HL-60/S4 (cell line): Measurements from ENCODE around the gene STARD5.

ENCODE experiments used
- in situ Hi-C: fragments of 300-500 bp; cut with MboI; formaldehyde crosslinking; loops from 2 replicates; pipeline ENCODE4 v1.14.3; 2022; ENCODE audit warnings: low sequenced_read_pairs

STARD5 gene

DNA sequence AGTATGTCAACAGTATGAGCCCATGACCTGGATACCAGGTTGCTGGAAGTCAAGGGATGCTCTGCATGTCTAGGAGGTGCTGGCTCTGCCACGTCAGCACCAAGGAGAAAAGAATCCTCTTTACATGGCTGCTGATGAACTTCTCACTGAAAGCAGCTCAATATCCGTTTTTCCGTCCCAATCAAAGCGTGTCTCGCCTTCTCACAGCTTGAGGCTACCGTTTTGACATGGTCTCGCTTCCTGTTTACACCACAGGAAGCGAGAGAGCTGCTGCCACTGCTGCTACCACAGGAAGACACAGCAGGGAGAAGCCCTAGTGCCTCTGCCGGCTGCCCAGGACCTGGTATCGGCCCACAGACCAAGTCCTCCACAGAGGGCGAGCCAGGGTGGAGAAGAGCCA is 27.3 kb downstream of the STARD5 start:
- in situ Hi-C loops = no loop called here

DNA sequence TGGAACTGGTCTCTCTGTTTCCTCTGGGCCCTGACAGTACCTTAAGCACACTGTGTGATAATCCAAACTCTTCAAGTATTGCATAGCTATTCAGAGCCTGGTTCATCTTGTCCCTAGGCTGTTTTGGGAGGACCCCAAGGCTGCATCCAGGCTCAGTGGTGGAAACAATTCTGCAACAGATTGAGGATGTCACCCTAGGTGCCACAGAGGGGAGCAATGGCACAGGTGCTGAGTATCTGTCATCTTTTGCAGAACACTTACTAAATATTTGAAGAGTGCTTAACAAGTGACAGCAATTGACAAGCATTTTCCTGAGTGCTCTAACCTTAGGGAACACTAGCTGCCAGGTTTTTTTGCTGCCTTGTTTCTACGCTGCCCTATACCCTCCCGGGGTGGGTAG is 27.8 kb downstream of the STARD5 start:
- in situ Hi-C loops = no loop called here

DNA sequence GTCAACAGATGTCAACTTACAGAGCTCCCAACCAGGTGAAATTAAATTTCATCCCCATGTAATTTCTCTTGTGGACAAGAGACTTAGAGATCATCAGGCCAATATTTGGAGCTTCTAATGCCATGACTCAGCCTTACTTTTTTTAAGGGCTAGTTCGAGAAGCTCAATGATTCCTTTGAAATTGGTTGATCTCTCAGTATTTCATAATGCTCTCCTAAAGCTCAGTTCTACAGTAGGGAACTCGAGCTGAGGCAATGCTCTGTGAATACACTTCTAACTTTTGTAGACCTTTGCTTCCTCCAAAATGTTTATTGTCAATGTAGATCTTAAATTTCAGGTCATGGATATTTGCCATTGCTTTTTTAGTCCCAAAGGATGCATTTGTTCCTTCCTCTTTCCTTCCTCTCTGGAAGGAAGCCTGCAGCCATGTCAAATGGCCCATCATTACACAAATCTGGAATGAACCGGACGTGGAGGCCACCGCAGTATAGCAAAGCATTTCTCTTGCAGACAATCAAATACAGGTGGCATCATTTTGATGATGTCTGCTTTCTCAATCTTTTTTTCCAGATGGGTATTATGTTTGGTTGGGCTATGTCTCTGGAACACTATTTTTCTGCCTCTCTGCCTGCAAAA is 28.3 kb downstream of the STARD5 start:
- in situ Hi-C loops = no loop called here

DNA sequence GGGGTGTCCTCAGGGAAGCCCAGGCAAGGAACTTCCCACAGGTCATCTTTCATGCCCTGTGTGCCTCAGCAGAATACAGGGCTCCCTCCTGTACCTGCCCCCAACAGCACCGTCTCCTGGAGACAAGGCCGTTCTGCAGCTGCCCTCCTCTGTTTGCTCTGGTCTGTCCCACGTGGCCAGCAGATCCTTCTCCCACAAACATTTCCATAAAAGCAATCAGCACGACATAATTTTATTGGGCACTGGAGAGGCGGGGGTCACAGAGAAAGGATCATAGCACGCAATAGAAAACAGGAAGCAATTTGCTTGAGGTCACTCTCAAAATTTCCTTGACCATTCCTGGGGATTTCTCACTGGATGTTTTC is 29.4 kb downstream of the STARD5 start:
- in situ Hi-C loops = no loop called here

DNA sequence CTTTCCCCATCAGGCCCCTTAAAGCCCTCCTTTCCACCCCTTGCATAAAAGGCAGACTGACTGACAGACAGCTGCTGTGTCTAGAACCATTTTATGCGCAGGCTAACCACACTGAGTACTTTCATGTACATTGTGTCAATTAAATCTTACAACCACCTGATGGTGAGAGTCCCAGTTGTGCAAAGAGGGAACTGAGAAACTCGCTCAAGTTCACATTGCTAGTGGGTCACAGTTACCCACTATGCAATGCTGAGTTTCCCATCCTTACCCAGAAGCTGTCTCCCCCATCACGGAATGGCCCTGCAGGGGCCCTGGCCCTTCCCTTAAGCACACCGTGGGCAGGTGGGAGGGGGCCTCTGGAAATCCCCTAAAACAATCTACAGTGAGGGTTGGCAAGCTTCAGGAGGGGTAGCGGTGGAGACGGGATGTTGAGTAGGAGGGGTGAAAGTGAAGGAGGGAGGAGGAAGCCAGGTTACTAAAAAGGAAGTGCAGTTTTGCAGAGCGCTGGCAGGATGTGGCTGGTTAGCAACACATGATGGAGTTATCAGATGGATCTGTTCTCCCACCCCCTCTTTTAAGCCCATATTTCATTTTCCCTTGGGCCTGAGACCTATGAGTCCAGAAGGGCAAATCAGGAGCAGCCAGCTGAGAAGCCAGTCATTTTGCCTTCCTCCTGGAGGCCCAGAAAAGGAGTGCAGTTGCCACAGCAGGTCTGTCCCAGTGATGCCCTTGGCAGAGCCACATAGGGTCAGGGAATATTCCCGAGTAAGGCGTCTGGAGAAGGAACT is 30.0 kb downstream of the STARD5 start:
- in situ Hi-C loops = no loop called here

DNA sequence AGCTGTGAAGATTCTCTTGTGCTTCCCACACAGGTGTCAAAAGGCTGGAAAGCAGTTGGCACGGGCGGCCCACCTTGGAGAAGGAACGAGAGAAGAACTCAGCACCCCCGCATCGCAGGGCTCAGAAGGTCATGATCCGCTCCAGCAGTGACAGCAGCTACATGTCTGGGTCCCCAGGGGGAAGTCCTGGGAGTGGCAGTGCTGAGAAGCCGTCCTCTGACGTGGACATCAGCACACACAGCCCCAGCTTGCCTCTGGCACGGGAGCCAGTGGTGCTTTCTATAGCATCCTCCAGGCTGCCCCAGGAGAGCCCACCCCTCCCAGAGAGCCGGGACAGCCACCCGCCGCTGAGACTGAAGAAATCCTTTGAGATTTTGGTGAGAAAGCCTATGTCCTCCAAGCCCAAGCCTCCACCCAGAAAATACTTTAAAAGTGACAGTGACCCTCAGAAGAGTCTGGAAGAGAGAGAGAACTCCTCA is 31.4 kb downstream of the STARD5 start:
- in situ Hi-C loops = no loop called here

DNA sequence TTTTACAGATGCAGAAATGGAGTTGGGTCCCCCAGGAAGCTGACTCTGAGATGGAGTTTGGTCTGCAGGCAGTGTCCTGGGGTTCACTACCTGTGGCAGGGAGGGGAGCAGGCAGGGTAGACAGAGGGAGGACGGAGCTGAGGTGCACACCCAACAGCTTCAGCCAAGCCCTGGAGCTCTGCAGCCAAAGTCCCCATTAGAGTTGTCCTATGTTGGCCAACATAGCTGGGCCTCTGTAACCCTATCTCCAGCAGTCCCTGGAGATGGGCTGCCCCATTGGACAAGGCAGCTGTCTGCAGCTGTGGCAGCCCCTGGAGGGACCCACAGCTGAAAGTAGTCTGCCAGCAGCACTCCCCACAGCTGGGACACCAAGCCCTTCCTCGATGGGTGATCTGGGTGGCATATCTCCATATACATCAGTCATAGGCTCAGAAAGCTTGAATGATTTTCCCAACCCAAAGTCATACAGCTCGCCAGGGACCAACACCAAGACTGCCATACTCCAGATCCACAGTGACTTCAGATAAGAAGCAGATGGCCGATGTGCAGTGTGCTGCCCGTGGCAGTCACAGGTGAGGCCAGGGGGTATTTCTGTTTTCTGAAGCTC is 31.9 kb downstream of the STARD5 start:
- in situ Hi-C loops = no loop called here

DNA sequence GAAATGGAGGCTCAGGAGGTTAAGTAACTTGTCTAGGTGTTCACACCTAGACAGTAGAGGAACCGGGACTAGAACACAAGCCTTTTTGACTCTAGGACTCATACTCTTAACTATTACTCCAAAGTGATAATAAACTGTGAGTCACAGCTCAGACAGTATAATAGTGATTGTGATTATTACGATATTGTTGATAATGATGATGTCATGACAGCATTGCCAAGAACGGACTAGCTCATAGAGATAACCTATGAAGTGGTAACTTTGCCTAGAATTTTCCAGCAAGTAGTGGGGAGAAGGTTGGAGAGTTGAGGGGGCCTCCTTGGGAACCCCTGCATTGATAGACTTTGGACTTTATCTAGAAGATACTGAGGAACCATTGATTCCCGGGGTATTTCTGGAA is 34.0 kb downstream of the STARD5 start:
- in situ Hi-C loops = loop anchor here (10.0 kb wide), 1 partner anchor 115 kb away; no protein-coding TSS in a partner anchor

DNA sequence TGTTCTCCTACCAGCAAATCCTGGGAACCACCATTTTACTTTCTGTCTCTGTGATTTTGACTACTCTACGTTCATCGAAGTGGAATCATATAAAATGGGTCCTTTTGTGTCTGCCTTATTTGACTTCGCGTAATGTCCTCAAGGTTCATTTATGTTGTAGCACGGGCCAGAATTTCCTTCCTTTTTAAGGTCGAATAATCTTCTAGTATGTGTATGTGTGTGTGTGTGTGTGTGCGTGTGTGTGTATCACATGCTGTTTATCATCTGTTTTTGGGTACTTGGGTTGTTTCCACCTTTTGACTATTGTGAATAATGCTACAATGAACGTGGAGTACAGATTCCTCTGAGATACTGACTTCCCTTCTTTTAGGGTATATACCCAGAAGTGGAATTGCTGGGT is 35.3 kb downstream of the STARD5 start:
- in situ Hi-C loops = loop anchor here (10.0 kb wide), 1 partner anchor 116 kb away; no protein-coding TSS in a partner anchor

DNA sequence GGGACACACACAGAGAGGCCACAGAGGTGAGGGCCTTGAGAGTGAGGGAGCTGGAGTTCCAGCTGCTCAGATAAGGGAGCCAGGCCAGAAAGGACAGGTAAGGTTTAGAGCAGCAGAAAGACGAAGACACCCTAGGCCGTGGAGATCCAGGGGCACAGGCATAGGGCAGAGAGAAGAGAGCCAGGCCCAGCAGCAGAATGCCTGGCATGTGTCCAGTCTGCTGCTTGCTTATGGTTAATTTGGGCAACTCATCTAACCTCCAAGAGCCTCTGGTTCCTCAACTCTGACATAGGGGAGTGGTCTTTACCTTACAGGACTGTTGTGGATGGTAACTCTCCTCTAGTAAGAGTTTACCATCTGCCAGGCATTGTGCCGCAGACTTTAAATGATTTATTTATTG is 35.9 kb downstream of the STARD5 start:
- in situ Hi-C loops = loop anchor here (10.0 kb wide), 1 partner anchor 117 kb away; no protein-coding TSS in a partner anchor

DNA sequence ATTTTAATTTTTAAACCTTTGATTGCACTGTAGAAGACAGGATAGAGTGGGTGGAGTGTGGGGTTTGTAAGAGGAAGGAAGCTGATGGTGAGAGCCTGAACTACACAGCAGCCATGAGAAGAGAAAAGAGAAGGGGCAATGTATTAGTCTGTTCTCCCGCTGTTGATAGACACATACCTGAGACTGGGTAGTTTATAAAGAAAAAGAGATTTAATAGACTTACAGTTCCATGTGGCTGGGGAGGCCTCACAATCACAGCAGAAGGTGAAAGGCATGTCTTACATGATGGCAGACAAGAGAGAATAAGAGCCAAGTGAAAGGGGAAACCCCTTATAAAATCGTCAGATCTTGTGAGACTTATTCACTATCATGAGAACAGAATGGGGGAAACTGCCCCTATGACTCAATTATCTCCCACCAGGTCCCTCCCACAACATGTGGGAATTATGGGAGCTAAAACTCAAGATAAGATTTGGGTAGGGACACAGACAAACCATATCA is 37.3 kb downstream of the STARD5 start:
- in situ Hi-C loops = loop anchor here (10.0 kb wide), 1 partner anchor 118 kb away; no protein-coding TSS in a partner anchor

DNA sequence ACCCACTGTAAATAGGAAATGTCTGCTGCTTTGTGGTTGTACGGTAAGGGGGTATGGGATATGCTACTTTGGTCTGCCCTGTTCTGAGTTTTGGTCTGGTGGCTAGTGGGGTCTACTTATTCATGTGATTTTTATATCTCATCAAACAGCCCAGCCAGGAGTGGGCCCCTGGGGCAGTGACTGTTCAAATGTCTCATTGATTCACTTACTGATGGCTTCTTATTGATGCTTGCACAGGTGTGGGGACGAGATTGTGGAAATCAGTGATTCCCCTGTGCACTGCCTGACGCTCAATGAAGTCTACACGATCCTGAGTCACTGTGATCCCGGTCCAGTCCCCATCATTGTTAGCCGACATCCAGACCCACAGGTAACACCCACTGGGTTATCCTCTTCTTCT is 38.5 kb downstream of the STARD5 start:
- in situ Hi-C loops = loop anchor here (10.0 kb wide), 1 partner anchor 119 kb away; no protein-coding TSS in a partner anchor

DNA sequence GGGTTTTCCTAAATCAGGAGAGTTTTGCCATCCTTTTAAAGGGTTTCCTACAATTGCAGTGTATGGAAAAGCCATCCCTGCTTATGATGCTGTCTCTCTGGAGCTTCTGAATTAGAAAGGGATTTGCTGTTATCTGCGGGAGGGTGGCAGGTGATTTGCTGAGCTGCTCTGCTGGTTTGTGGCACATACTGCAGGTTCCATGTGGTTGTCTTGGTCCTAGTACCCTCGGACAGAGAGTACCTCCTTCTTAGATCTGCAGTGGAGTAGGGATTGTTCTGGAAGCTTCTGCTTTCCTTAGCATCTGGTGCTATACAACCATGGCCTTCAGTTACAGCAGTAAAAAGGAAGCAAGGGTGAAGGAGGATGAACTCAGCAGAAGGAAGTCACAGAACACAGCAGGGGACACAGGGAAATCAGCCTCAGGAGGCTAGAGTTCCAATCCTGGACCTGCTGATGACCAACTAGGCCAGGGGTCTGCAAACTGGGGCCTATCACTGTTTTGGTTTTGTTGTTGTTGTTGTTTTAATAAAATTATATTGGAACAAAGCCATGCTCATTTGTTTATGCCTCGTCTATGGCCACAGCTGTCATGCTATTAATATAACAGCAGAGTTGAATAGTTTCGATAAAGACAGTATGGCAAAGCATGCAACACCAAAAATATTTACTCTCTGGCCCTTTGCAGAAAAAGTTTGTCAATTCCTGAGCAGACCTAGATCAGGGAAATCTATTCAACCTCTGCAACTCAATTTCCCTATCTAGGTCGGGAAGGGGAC is 39.5 kb downstream of the STARD5 start:
- in situ Hi-C loops = loop anchor here (10.0 kb wide), 1 partner anchor 120 kb away; no protein-coding TSS in a partner anchor

DNA sequence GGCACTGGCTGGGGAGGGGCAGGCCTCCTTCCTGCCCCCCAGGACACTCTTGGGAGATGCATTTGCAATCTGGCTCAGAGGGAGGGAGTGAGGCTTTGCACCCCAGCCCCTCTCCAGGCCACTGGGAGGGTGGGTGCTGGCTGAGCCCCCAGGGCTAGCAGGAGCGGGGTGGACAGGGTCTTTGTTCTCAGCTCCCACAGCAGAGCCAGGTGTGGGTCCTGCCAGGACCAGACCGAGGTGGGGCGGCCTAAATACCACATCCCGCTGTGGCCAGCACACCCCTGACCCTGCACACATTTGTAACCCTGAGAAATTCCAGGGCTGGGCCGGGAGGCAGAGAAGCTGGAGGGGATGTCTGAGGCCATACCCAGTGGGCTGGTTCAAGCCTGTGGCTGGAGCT is 41.0 kb downstream of the STARD5 start:
- in situ Hi-C loops = loop anchor here (10.0 kb wide), 1 partner anchor 122 kb away; no protein-coding TSS in a partner anchor

DNA sequence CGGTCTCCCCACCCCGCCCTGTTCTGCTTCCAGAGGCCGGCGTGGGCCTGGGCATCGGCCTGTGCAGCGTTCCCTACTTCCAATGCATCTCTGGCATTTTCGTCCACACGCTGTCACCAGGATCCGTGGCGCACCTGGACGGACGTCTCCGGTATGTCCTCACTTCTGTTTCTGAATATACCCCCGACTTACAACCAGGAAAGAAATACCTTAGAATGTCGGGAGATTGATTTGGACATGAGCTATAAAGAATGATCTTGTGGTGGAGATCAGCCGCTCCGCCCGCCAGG is 41.4 kb downstream of the STARD5 start:
- in situ Hi-C loops = loop anchor here (10.0 kb wide), 1 partner anchor 122 kb away; no protein-coding TSS in a partner anchor

DNA sequence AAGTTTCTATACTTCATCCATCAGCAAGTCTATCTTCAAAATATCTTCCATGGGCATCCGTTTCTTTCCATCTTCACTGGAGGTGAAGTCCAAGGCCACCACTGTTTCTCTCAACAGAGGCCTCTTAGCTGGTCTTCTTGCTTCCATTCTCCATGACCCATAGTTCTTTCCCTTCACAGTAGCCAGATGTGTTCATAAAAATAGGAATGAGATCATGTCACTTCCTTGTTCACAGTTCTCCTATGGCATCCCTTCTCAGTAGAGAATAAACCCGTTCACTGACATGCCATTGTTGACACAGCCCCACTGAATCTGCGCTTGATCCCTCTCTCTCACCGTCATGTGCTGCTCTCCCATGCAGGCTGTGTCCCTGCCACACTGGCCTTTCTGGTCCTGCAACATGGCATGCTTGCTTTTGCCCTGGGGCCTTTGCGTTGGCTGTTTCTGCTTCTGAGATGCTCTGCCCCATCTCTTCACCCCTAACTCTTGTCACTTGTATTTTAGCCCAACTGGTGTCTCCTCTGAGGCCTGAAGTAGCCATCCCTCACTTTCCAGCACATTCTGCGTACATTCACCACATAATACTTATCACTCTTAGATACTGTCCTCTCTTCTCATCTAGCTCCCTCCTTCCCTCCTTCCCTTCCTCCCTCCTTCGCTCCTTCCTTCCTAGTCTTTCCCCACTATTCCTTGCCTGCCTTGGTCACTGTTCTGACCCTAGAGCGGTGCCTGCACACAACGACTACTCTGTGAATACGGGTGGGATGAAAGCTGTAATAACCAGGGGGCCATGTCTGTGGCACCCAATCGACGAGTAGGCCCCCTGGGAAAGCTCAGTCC is 42.0 kb downstream of the STARD5 start:
- in situ Hi-C loops = loop anchor here (10.0 kb wide), 1 partner anchor 123 kb away; no protein-coding TSS in a partner anchor

DNA sequence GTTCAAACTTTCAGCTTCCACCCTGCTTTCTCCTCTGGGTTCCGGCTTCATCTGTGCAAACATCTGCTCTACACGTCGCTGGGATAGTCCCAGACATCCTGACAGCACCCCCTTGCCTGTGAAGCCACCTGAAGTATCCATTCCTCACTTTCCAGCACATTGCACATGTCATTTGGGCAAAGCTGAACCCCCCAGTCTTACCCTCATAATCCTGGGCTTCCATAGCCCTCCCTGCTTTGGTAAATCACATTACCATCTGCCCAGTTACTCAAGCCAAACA is 42.5 kb downstream of the STARD5 start:
- in situ Hi-C loops = loop anchor here (10.0 kb wide), 1 partner anchor 123 kb away; no protein-coding TSS in a partner anchor

DNA sequence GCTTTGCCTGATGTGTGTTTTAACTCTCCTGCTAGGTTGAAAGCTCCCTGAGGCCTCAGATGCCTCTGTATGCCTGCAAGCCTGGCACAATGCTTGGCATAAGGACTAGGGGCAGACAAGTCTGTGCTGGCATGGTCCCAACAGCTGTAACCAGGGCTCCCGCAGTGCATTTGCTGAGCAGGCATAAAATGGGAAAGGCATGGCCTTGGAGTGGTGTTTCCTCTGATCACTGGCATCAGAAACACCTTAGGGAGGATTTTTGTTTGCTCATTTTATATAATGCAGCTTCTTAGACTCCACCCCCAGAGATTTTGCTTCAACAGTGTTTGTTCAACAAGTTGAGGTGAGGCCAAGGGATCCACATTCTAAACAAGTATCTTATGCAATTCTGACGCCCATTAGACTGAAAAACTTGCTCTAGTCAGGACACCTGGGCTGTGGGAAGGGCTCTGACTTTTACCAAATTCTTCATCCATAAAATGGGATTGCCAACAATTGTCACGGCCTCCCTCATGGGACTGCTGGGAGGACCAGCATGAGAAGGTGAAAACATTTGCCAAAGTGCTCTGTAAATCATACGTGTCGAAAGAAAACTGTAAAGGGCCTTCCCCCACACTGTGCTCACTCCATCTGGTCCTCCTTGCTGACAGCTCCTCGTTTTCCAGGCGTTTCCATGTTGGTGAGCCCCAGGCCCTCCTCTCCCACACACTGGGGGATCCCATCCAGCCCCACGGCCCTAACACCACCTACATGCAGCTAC is 43.1 kb downstream of the STARD5 start:
- in situ Hi-C loops = loop anchor here (10.0 kb wide), 1 partner anchor 124 kb away; no protein-coding TSS in a partner anchor
